Activated T-cell treated with anti-CD3 and anti-CD28 coated beads, Interleukin-2, amount 50 U/mL, for 72 hours (primary cell): Measurements from ENCODE around the gene NPFFR1. TPM values are rescaled to one million over a fixed set of nuclear protein-coding genes. Genes with fewer than 3 reads are reported as not detected.
A peak's percentile ranks its signal among the peaks of the same experiment; 100 is the strongest.

ENCODE experiments used
- ATAC-seq, 2 donors: fragments of 150-1000 bp; cut with Tn5 transposase; replicated peaks in 1 of 2; 2 replicates each; pipeline ENCODE4 v1.10.0; 2021; ENCODE audit warnings: moderate library complexity in 2 of 2, mild to moderate bottlenecking in 1 of 2
- DNase-seq, 2 donors: peaks; one replicate each; pipeline ENCODE4 v3.0.0; 2021 to 2022; ENCODE audit warnings: mixed read lengths in 1 of 2
- H3K27ac Mint-ChIP-seq: one replicate; pipeline ENCODE4 v1.8.0; 2022; ENCODE audit warnings: mild to moderate bottlenecking, moderate library complexity, mixed read lengths
- H3K27me3 Mint-ChIP-seq: one replicate; pipeline ENCODE4 v1.8.0; 2022; ENCODE audit warnings: low read depth, mixed read lengths
- H3K36me3 Mint-ChIP-seq, 2 donors: one replicate each; pipeline ENCODE4 v1.8.0; 2022; ENCODE audit warnings: mixed read lengths in 2 of 2, mild to moderate bottlenecking in 1 of 2; ENCODE audit not compliant: insufficient read depth in 2 of 2
- H3K4me1 Mint-ChIP-seq: one replicate; pipeline ENCODE4 v1.8.0; 2022; ENCODE audit warnings: low read depth, mixed read lengths
- H3K4me3 Mint-ChIP-seq, 2 donors: one replicate each; pipeline ENCODE4 v1.8.0; 2022; ENCODE audit warnings: mild to moderate bottlenecking in 2 of 2, mixed read lengths in 2 of 2, moderate library complexity in 2 of 2
- H3K9me3 Mint-ChIP-seq, 2 donors: one replicate each; pipeline ENCODE4 v1.8.0; 2022; ENCODE audit warnings: mixed read lengths in 2 of 2
- total RNA-seq, 2 donors: library from RNA; stranded (reverse); gene quantifications; one replicate each; pipeline ENCODE4 v1.2.3, GENCODE V29; 2022

NPFFR1 gene, protein sequence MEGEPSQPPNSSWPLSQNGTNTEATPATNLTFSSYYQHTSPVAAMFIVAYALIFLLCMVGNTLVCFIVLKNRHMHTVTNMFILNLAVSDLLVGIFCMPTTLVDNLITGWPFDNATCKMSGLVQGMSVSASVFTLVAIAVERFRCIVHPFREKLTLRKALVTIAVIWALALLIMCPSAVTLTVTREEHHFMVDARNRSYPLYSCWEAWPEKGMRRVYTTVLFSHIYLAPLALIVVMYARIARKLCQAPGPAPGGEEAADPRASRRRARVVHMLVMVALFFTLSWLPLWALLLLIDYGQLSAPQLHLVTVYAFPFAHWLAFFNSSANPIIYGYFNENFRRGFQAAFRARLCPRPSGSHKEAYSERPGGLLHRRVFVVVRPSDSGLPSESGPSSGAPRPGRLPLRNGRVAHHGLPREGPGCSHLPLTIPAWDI
- under 1 TPM in 1 of 2 donors, not detected in 1; 0.02 TPM for total RNA-seq

DNA sequence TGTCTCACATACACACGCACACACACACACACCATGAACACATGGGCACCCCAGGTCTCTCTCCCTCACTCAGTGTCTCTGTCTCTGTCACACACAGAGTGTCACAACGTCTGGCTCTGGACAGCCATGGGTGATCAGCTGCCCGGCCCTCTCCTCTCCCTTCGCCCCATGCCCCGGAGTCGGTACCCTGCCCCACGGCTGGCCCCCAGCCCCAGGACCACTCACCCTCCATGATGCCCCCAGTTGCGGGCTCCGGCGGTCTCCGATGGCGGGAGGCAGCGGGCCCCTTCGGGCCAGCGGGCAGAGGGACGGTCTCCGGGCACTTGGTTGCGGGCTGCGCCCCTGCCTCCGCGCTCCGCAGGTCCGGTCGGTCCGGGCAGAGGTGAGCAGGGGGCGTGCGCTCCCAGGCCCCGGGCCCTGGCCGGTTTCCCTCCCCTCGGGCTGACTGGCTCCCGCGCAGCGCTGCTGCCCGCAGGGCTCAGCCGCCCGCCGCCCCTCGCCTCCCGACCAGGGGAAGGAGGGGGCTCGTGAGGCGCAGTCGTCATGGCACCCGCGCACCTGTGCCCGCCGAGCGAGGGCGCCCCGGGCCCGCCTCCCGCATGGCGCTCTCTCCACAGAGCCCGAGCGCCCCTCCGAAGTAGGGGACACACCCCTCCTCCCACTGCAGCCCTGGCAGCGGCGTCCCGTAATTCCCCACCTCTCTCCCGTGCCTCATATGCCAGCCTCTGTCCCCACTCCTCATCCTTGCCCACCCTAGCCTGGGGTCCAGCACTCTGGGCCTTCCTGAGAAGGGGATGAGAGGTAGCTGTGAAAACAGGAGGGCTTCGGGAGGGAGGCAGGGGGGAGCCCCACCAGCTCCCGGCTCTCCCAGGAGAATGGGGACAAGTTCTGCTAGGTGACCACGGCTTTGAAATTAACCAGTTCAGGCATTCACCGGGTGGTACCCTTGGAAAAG is at the start of gene NPFFR1:
Gene NPFFR1 (minus strand): TSS at position 560 of the 955 bp plus-strand sequence. CDS start 328 bp downstream, at position 232.
- H3K4me3 Mint-ChIP-seq: peak within 1 kb of the TSS; percentile 40 to 60
- no peak within 1 kb of the TSS for H3K27ac Mint-ChIP-seq
- H3K27me3 Mint-ChIP-seq: peaks cover 69% of the 10 kb centered on the region
- peak; percentile 32 to 43 for ATAC-seq
- no peak for DNase-seq
- no peaks in the 10 kb centered on the region for H3K4me1 Mint-ChIP-seq
- no peaks in the 10 kb centered on the region for H3K9me3 Mint-ChIP-seq
- peaks cover 0 to 1% of the 10 kb centered on the region in 2 donors for H3K36me3 Mint-ChIP-seq

DNA sequence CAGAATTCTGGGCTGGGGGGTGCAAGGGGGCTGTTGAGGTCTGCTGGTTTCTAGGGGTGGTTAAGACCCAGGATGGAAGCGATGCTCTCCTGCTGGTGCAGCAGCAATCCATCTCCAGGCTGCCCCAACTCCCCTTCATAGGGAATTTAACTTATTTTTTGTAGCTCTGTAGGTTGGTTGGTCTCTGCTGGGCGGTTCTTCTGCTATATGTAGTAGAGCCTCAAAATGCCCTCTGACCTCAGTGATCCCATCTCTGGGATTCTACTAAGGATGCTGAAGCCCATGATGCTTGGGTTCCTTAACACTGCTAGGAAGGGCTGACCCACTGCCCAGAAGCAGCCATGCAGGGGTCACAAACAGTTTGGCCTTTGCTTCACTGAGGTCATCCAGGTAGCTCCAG is 49.5 kb upstream of the NPFFR1 start:
- no peak for ATAC-seq

DNA sequence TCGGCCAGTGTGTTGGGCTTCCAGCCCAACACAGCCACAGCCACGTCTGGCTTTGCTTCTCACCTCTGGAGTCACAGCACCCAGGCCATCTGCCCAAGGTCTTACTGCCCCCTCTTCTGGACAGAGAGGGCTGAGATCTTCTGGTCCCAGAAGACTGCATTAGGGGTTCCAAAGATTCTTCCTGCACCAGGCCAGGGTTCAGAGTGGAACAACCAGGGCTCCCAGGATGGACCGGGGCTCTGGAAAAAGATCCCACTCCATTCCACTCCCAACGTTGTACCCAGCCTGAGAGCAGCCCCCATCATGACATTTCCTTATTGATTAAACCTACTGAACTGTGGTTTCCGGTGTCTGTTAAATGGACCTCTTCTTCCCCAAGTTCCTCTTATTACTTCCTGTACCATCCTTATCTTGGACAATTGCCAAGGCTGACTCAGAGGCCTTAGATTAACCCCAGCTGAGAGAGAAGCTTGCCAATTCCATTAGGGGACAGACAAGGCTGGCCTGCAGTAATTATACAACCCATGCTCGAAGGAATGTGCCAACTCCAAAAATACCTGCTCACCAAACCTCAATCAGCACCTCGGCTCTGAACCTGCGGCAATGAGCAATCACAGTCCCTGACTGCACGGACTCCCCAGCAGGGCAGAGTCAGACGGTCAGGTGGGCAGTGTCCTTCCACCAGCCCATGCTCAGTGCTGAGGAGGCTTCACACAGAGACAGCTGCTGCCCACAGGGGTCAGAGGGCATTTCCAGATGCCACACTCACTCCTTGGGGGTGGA is 47.9 kb upstream of the NPFFR1 start:
- Mint-ChIP-seq H3K9me3 (peaks cover 0 to 4% of the 10 kb centered on the region in 2 donors), H3K36me3 (peaks cover 2 to 13% of the 10 kb centered on the region in 2 donors), H3K4me1 (peaks cover 10% of the 10 kb centered on the region), H3K4me3 (no peak overlapping the region), H3K27ac (no peak overlapping the region), H3K27me3 (no peaks in the 10 kb centered on the region)
- DNase-seq (no peak), ATAC-seq (peak in 1 of 2 donors; percentile 38)

More for the DNA sequence above, 49.5 kb upstream of the NPFFR1 start:
- no peak overlapping the region for H3K27ac Mint-ChIP-seq
- no peaks in the 10 kb centered on the region for H3K27me3 Mint-ChIP-seq
- H3K36me3 Mint-ChIP-seq: peaks cover 2 to 16% of the 10 kb centered on the region in 2 donors
- no peak for DNase-seq
- peaks cover 0 to 4% of the 10 kb centered on the region in 2 donors for H3K9me3 Mint-ChIP-seq
- no peak overlapping the region for H3K4me3 Mint-ChIP-seq
- peaks cover 10% of the 10 kb centered on the region for H3K4me1 Mint-ChIP-seq

DNA sequence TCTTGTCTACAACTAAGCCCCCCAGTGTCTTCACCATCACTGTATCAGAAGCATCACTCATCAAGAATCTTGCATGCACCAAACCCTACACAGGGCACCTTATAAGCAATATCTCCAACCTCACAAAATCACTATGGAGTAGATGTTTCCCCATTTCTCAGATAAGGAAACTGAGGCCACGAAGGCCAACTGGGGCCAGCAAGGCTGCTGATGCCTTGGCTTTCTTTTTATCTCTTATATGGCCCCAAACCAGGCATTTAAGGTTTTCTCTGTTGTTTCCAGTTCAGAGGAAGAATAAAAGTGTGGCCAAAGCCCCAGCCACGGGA is 47.3 kb upstream of the NPFFR1 start:
- H3K4me3 Mint-ChIP-seq: no peak overlapping the region
- DNase-seq: no peak

DNA sequence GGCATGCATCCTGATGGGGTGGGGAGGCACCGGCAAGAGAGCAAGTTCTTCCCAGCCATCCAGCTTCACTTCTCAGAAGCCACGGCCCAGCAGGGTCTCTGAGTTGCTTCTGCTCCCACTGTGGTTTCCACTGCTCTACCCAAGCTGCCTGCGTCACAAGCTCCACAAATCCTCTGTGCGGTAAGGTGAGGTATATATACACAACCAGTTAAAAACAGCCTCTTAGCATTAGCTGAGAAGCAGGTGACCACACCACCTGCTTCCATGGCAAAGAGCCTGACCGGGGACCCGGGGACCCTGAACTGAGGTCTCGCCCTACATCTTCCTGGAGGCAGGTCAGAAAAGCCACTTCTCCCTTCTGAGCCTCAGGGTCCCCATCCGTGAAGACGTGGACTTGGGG is 46.9 kb upstream of the NPFFR1 start:
- H3K27ac Mint-ChIP-seq: no peak overlapping the region
- no peak overlapping the region for H3K4me3 Mint-ChIP-seq
- peaks cover 10% of the 10 kb centered on the region for H3K4me1 Mint-ChIP-seq
- H3K27me3 Mint-ChIP-seq: no peaks in the 10 kb centered on the region
- peaks cover 1 to 11% of the 10 kb centered on the region in 2 donors for H3K36me3 Mint-ChIP-seq
- peaks cover 0 to 4% of the 10 kb centered on the region in 2 donors for H3K9me3 Mint-ChIP-seq
- ATAC-seq (no peak), DNase-seq (no peak)

More for the DNA sequence above, 47.3 kb upstream of the NPFFR1 start:
- H3K36me3 Mint-ChIP-seq: peaks cover 2 to 13% of the 10 kb centered on the region in 2 donors
- H3K4me1 Mint-ChIP-seq: peaks cover 10% of the 10 kb centered on the region
- H3K27ac Mint-ChIP-seq: no peak overlapping the region
- peaks cover 0 to 4% of the 10 kb centered on the region in 2 donors for H3K9me3 Mint-ChIP-seq
- no peak for ATAC-seq
- H3K27me3 Mint-ChIP-seq: no peaks in the 10 kb centered on the region

DNA sequence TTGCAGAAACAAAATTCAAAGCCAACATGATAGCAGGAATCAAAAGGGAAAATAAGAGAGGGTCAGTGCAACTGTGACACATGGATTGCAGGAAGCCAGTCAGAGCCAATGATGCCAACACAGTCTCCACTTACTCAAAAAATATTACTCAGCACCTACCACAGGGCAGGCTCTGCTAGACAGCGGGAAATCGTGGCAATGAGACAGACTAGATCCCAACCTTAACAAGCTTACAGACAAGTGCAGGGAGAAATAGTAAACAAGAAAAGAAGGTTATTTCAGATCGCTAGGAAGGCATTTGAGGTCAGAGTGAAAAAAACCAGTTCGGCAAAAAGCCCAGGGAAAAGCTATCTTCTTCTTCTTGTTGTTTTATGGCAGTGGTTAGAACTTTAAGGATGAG is 45.2 kb upstream of the NPFFR1 start:
- Mint-ChIP-seq H3K4me1 (peaks cover 10% of the 10 kb centered on the region), H3K4me3 (no peak overlapping the region), H3K36me3 (peaks cover 0 to 9% of the 10 kb centered on the region in 2 donors), H3K27me3 (no peaks in the 10 kb centered on the region), H3K27ac (no peak overlapping the region), H3K9me3 (peaks cover 0 to 2% of the 10 kb centered on the region in 2 donors)
- ATAC-seq (no peak), DNase-seq (no peak)

DNA sequence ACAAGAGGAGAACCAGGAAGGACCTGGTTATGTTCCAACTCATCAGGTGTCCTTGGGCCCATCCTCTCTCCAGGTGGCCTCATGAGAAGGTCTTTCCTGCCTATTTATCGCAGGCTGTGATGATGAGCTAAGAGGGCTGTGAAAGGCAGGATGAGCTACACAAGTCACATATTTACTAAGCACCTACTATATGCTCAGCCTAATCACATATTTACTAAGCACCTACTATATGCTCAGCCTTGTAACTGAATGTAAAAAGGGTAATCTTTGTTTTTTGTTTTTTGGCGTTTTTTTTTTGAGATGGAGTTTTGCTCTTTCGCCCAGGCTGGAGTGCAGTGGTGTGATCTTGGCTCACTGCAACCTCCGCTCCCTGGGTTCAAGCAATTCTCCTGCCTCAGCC is 44.2 kb upstream of the NPFFR1 start:
- no peaks in the 10 kb centered on the region for H3K27me3 Mint-ChIP-seq
- no peak overlapping the region for H3K27ac Mint-ChIP-seq
- DNase-seq (no peak), ATAC-seq (no peak)
- peaks cover 18% of the 10 kb centered on the region for H3K4me1 Mint-ChIP-seq
- H3K4me3 Mint-ChIP-seq: no peak overlapping the region
- H3K36me3 Mint-ChIP-seq: peaks cover 0 to 3% of the 10 kb centered on the region in 2 donors
- peaks cover 0 to 2% of the 10 kb centered on the region in 2 donors for H3K9me3 Mint-ChIP-seq

DNA sequence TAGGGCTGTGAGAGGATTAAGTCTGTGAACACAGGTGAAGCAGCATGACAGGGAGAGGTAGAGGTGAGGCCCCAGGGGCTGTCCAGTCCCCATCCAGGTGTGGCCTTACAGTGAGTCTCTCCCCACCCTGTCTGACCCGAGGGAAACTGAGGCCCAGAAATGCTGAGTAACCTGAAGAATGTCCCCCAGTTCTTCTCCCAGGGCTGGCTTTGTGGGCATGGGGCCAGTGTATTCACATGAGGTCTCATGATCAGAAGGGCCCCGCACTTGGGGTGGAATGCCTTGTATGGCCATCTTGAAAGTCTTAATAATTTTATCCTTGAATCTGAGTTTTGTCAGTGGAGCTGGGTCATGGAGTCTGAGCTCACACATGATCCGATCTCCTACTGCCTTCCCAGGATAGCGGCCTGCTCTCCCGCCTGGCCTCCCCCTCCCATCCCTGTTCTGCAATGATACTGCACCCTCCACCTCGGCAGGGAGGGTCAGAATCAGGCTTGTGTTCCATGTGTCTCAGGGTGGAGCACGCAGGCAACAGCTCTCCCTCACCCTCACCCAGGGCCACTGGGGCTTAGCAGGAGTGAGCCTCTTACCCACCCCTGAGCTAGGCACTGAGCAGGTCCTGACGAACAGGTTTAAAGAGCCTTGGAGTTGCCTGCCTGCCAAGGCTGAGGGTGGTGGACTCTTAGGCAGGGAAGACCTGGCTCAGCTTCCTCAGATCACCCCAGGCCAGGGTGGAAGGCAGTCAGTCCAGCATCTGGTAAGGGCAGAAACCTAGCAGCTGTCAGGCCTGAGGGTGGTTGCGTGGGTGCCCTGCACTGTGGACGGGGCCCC is 41.4 kb upstream of the NPFFR1 start:
- peaks cover 13% of the 10 kb centered on the region for H3K4me1 Mint-ChIP-seq
- ATAC-seq: no peak
- no peaks in the 10 kb centered on the region for H3K36me3 Mint-ChIP-seq
- DNase-seq: no peak
- H3K27ac Mint-ChIP-seq: no peak overlapping the region
- no peaks in the 10 kb centered on the region for H3K27me3 Mint-ChIP-seq
- no peaks in the 10 kb centered on the region for H3K9me3 Mint-ChIP-seq
- no peak overlapping the region for H3K4me3 Mint-ChIP-seq

DNA sequence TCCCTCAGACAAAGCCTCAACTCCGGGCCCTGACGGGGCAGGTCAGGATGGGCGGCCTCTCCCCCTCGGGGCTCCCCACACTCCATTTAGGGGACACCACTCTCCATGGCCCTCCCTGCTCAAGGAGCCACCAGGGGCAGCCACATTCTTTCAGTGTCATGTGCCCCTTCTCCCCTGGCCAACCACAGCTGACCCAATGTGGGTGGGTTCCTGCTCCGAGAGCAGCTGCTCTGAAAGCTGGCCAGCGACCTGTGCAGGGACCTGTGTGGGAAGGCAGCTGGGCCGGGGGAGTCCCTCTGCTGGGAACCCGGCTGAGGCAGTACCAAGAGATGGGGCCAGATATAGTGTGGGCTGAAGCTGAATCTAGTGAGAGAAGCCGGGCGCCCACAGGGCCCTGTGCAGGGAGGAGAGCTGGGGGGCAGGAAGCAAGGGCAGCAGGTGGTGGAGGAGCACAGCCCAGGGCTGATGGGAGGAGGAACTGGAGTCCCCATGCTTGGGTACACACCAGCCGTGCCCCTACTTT is 40.6 kb upstream of the NPFFR1 start:
- DNase-seq (peak in 1 of 2 donors; percentile 5), ATAC-seq (peak; percentile 59 to 62)
- Mint-ChIP-seq H3K36me3 (no peaks in the 10 kb centered on the region), H3K4me1 (peaks cover 13% of the 10 kb centered on the region), H3K27me3 (no peaks in the 10 kb centered on the region), H3K4me3 (peak overlapping the region in 1 of 2 donors; percentile 17), H3K27ac (no peak overlapping the region), H3K9me3 (no peaks in the 10 kb centered on the region)

DNA sequence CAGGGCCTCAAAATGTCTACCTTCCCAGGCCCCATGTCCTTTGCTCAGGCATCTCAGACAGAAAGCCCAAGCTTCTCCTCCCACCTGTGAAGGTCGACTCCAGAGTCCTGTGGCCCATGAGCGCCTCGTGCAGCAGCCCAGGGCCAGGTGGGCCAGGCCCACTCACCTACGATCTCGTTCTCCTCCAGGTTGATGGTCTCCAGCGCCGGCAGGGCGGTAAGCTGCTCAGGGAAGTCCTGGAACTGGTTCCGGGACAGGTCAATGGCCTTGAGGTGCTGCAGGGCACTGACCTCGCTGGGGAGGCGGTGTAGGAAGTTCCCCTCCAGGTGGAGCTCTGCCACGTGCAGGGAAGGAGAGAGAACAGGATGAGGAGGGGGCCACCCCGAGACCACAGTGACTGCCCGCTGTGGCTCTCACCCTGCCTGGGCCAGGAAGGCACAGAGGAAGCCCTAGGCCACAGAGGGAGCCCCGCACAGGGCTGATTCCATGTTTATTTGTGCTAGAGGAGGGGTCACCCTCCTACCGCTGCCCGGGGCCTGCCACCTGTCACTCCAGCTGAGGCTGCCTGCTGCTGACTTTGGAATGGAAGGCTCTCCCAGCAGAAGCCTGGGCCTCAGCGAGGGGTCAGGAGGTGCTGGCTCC is 40.0 kb upstream of the NPFFR1 start:
- peaks cover 13% of the 10 kb centered on the region for H3K4me1 Mint-ChIP-seq
- ATAC-seq: no peak
- H3K36me3 Mint-ChIP-seq: no peaks in the 10 kb centered on the region
- H3K27me3 Mint-ChIP-seq: no peaks in the 10 kb centered on the region
- no peak overlapping the region for H3K4me3 Mint-ChIP-seq
- DNase-seq: no peak
- no peak overlapping the region for H3K27ac Mint-ChIP-seq
- H3K9me3 Mint-ChIP-seq: no peaks in the 10 kb centered on the region

DNA sequence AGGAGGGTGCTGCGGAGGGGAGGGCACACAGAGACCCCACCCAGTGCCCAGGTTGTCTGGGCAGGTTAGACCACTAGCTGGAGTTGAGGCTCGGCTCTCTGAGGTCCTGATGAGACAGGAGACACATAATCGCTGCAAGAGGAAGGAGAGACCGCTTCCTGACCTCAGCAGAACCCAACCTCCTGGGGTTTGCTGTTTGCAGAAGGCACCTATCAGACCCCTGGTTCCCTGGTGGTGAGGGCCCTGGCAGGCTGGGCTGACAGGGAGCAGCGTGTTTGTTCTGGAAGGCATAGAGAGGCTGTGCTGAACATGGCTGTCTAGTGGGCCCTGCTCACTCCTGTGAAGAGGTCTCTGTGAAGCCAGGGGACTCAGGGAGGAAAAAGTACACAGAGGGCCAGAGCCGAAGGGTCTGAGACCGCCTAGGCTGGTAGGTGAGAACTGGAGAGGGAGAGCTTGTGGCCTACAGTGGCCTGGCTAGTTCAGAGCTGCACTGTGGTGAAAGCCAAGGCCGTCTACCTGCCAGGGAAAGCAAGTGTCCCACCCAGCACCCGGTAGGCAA is 39.4 kb upstream of the NPFFR1 start:
- H3K9me3 Mint-ChIP-seq: no peaks in the 10 kb centered on the region
- H3K27ac Mint-ChIP-seq: peak overlapping the region; percentile 74
- no peaks in the 10 kb centered on the region for H3K27me3 Mint-ChIP-seq
- ATAC-seq (peak; percentile 40 to 56), DNase-seq (peak in 1 of 2 donors; percentile 8)
- no peaks in the 10 kb centered on the region for H3K36me3 Mint-ChIP-seq
- H3K4me1 Mint-ChIP-seq: peaks cover 13% of the 10 kb centered on the region
- H3K4me3 Mint-ChIP-seq: peak overlapping the region; percentile 9 to 30
